ENCODE results near the gene SLC26A3.
"Not testable (repeated sequence)": the region's sequence is repeated elsewhere in the genome, so short reads cannot be mapped to it uniquely, and the experiment has no call there.

Gene SLC26A3

GRCh38 chr7:107803009-107803610, at the start of gene SLC26A3:
SLC26A3 (minus strand) TSS chr7:107803223; CDS start chr7:107794509, 8,714 bp downstream.
- no peak for DNase-seq (ENCODE audit: extremely low read depth, low read depth)
- no peak within 1 kb of the TSS for H3K4me3 ChIP-seq (replicated peaks; ENCODE audit: low read depth, low read length)
- TF ChIP-seq CTCF (IDR thresholded peaks at IDR 0.05; ENCODE audit: low read depth, low read length, missing control alignments): no peak

- TF ChIP-seq CTCF (IDR thresholded peaks at IDR 0.05; ENCODE audit: low read depth, low read length, missing control alignments): no peak
- no peak overlapping the region for H3K4me3 ChIP-seq (replicated peaks; ENCODE audit: low read depth, low read length)
- no peak for DNase-seq (ENCODE audit: extremely low read depth, low read depth)
These were observed 47.6 kb upstream of the SLC26A3 start for GRCh38 chr7:107850643-107851042.

- no peak for DNase-seq (ENCODE audit: extremely low read depth, low read depth)
- H3K4me3 ChIP-seq (replicated peaks; ENCODE audit: low read depth, low read length): no peak overlapping the region
- TF ChIP-seq CTCF (IDR thresholded peaks at IDR 0.05; ENCODE audit: low read depth, low read length, missing control alignments): no peak
These were observed 47.2 kb upstream of the SLC26A3 start for GRCh38 chr7:107850216-107850615.

- not testable (repeated sequence) for H3K4me3 ChIP-seq (replicated peaks; ENCODE audit: low read depth, low read length); DNase-seq (ENCODE audit: extremely low read depth, low read depth)
These were observed 45.2 kb upstream of the SLC26A3 start for GRCh38 chr7:107848211-107848610.

- H3K4me3 ChIP-seq (replicated peaks; ENCODE audit: low read depth, low read length); DNase-seq (ENCODE audit: extremely low read depth, low read depth): not testable (repeated sequence)
These were observed 44.8 kb upstream of the SLC26A3 start for GRCh38 chr7:107847836-107848175.

- no peak for DNase-seq (ENCODE audit: extremely low read depth, low read depth)
- H3K4me3 ChIP-seq (replicated peaks; ENCODE audit: low read depth, low read length): no peak overlapping the region
- no peak for TF ChIP-seq CTCF (IDR thresholded peaks at IDR 0.05; ENCODE audit: low read depth, low read length, missing control alignments)
These were observed 44.3 kb upstream of the SLC26A3 start for GRCh38 chr7:107847168-107847835.

GRCh38 chr7:107846324-107846723, 43.3 kb upstream of the SLC26A3 start:
- no peak overlapping the region for H3K4me3 ChIP-seq (replicated peaks; ENCODE audit: low read depth, low read length)
- no peak for TF ChIP-seq CTCF (IDR thresholded peaks at IDR 0.05; ENCODE audit: low read depth, low read length, missing control alignments)
- DNase-seq (ENCODE audit: extremely low read depth, low read depth): no peak

GRCh38 chr7:107843184-107843583, 40.2 kb upstream of the SLC26A3 start:
- DNase-seq (ENCODE audit: extremely low read depth, low read depth): no peak
- no peak for TF ChIP-seq CTCF (IDR thresholded peaks at IDR 0.05; ENCODE audit: low read depth, low read length, missing control alignments)
- no peak overlapping the region for H3K4me3 ChIP-seq (replicated peaks; ENCODE audit: low read depth, low read length)
